GM06990 (cell line): ENCODE results near the gene RHO.

Experiments
- DNase-seq: peaks from one replicate; pipeline ENCODE4 v3.0.0-alpha.2; 2011; ENCODE audit not compliant: insufficient read length; ENCODE audit errors: extremely low read depth
- H3K27me3 ChIP-seq: replicated peaks from 2 replicates; pipeline ENCODE4 v1.6.0; 2011; ENCODE audit warnings: low read length; ENCODE audit not compliant: control insufficient read depth, insufficient read depth
- H3K36me3 ChIP-seq: 2 replicates; pipeline ENCODE4 v1.5.1; 2011; ENCODE audit warnings: low read length; ENCODE audit not compliant: control insufficient read depth, insufficient read depth
- H3K4me3 ChIP-seq: replicated peaks from 2 replicates; pipeline ENCODE4 v1.5.1; 2011; ENCODE audit warnings: low read depth, mild to moderate bottlenecking, control low read depth, low read length
- CTCF ChIP-seq: IDR thresholded peaks from 2 replicates; pipeline ENCODE4 v1.5.1; 2011; ENCODE audit warnings: low read length, control low read depth, mild to moderate bottlenecking, inconsistent platforms; ENCODE audit not compliant: insufficient read depth, poor library complexity, severe bottlenecking

The RHO gene

GRCh38 chr3:129579991-129580390, 51.6 kb downstream of the RHO start:
- no peak for DNase-seq
- Histone ChIP-seq H3K36me3 (no peaks in the 10 kb centered on the region), H3K4me3 (no peak overlapping the region), H3K27me3 (no peaks in the 10 kb centered on the region)
- no peak for TF ChIP-seq CTCF

GRCh38 chr3:129581623-129582022, 53.2 kb downstream of the RHO start:
- TF ChIP-seq CTCF: no peak
- Histone ChIP-seq H3K27me3 (no peaks in the 10 kb centered on the region), H3K4me3 (no peak overlapping the region), H3K36me3 (no peaks in the 10 kb centered on the region)
- no peak for DNase-seq

GRCh38 chr3:129582799-129583198, 54.4 kb downstream of the RHO start:
- no peak for DNase-seq
- TF ChIP-seq CTCF: no peak
- H3K4me3 ChIP-seq: no peak overlapping the region
- H3K27me3 ChIP-seq: no peaks in the 10 kb centered on the region
- no peaks in the 10 kb centered on the region for H3K36me3 ChIP-seq

- Histone ChIP-seq H3K27me3 (no peaks in the 10 kb centered on the region), H3K36me3 (no peaks in the 10 kb centered on the region), H3K4me3 (no peak overlapping the region)
- no peak for DNase-seq
- no peak for TF ChIP-seq CTCF
Measured at GRCh38 chr3:129583289-129583688, 54.9 kb downstream of the RHO start.

- Histone ChIP-seq H3K4me3 (no peak overlapping the region), H3K36me3 (no peaks in the 10 kb centered on the region), H3K27me3 (no peaks in the 10 kb centered on the region)
- TF ChIP-seq CTCF: no peak
- DNase-seq: no peak
Measured at GRCh38 chr3:129584631-129585030, 56.2 kb downstream of the RHO start.
